Uterus (tissue), 2 donors: ENCODE results near the gene RP2.

Experiments used
- CTCF ChIP-seq, 4 experiments: fragments of 200-600 bp in 2 of 4; fragments of 450-650 bp in 2 of 4; sonication (generic) in 2 of 4; IDR thresholded peaks; one replicate each; pipeline ENCODE4 v1.5.1; 2016 to 2019; ENCODE audit warnings: antibody characterized with exemption in 4 of 4, mild to moderate bottlenecking in 2 of 4, moderate library complexity in 1 of 4
- POLR2A ChIP-seq, 2 donors: fragments of 450-650 bp; IDR thresholded peaks; one replicate each; pipeline ENCODE4 v1.6.1; 2016; ENCODE audit warnings: antibody characterized with exemption in 2 of 2, mild to moderate bottlenecking in 1 of 2, moderate library complexity in 1 of 2

DNA sequence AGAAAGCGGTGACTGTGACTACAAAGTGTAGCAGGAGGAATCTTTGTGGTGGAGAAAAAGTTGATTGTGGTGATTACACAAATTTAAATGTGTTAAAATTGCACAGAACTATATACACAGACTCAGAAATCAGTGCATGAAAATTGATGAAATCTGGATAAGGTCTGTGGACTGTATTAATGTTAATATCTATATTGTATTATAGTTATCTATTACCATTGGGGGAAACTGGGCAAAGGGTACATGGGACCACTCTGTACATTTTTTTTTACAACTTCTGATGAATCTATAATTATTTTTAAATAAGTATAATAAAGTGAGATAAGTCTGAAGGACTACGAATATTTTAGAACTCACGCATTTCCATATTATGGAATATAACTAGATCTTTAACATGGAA, 73.6 kb downstream of the RP2 start:
- TF ChIP-seq CTCF (IDR thresholded peaks at IDR 0.05) (no peak), POLR2A (IDR thresholded peaks at IDR 0.05) (no peak)
